Activated CD4-positive, alpha-beta T cell treated with anti-CD3 and anti-CD28 coated beads, Interleukin-2, amount 50 U/mL, for 1 hour (primary cell): ENCODE results near the gene FBXO4.

Source experiments
- DNase-seq: peaks from one replicate; pipeline ENCODE4 v3.0.0-alpha.2; 2020

Gene FBXO4

GRCh38 chr5:41924872-41925554 lies at the start of gene FBXO4:
Gene FBXO4, plus strand, starts transcription at chr5:41925281. Its CDS starts 29 bp downstream, at chr5:41925310.
- DNase-seq: peak; percentile 85

- DNase-seq: no peak
Observed at GRCh38 chr5:41876678-41877077, 48.4 kb upstream of the FBXO4 start.

- no peak for DNase-seq
Observed at GRCh38 chr5:41877408-41877807, 47.7 kb upstream of the FBXO4 start.

GRCh38 chr5:41878173-41878572 lies 46.9 kb upstream of the FBXO4 start:
- DNase-seq: no peak

- DNase-seq: no peak
Observed at GRCh38 chr5:41878643-41879478, 46.2 kb upstream of the FBXO4 start.

- no peak for DNase-seq
Observed at GRCh38 chr5:41882765-41883164, 42.3 kb upstream of the FBXO4 start.

GRCh38 chr5:41883243-41883642 lies 41.8 kb upstream of the FBXO4 start:
- no peak for DNase-seq

- no peak for DNase-seq
Observed at GRCh38 chr5:41883936-41884335, 41.1 kb upstream of the FBXO4 start.

GRCh38 chr5:41885286-41885685 lies 39.8 kb upstream of the FBXO4 start:
- no peak for DNase-seq

GRCh38 chr5:41891066-41891707 lies 33.9 kb upstream of the FBXO4 start:
- no peak for DNase-seq

GRCh38 chr5:41892031-41892430 lies 33.0 kb upstream of the FBXO4 start:
- no peak for DNase-seq

- DNase-seq: no peak
Observed at GRCh38 chr5:41893074-41893851, 31.8 kb upstream of the FBXO4 start.

- DNase-seq: no peak
Observed at GRCh38 chr5:41896230-41896629, 28.9 kb upstream of the FBXO4 start.

GRCh38 chr5:41903382-41903891 lies 21.6 kb upstream of the FBXO4 start:
- no peak for DNase-seq

- peak; percentile 96 for DNase-seq
Observed at GRCh38 chr5:41903892-41904799, 20.9 kb upstream of the FBXO4 start, which contains the start of gene RIMOC1. Gene RIMOC1, plus strand, starts transcription at chr5:41904344. Its CDS starts 24 bp downstream, at chr5:41904368.

- DNase-seq: no peak
Observed at GRCh38 chr5:41906151-41906550, 18.9 kb upstream of the FBXO4 start.

- no peak for DNase-seq
Observed at GRCh38 chr5:41908374-41909079, 16.6 kb upstream of the FBXO4 start.

- DNase-seq: no peak
Observed at GRCh38 chr5:41918105-41918504, 7.0 kb upstream of the FBXO4 start.

GRCh38 chr5:41921166-41921565 lies 3.9 kb upstream of the FBXO4 start:
- no peak for DNase-seq

- no peak for DNase-seq
Observed at GRCh38 chr5:41921874-41922273, 3.2 kb upstream of the FBXO4 start.

- no peak for DNase-seq
Observed at GRCh38 chr5:41924526-41924871, 582 bp upstream of the FBXO4 start.
